ENCODE results near the gene SZT2.
"Not testable (repeated sequence)": the region's sequence is repeated elsewhere in the genome, so short reads cannot be mapped to it uniquely, and the experiment has no call there.

SZT2 gene

DNA sequence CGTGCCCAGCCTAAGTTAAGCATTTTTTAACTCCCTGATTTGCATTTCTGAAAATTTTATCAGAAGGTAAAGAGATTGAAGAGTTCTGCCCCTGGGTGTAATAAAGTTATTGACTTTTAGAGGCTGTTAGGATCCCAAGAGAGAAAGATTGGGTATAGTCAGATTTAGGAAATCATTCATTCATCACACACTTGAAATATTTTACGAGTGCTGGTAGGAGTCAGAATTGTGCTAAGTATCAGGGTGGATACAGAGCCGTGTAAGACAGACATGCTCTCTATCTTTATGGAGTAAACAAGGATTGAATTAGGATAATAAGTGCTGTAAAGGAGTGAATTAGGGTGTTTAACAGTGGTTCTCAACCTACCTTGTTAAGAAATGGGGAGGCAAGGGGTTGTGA lies 3.0 kb downstream of the SZT2 start:
- no peak for DNase-seq

DNA sequence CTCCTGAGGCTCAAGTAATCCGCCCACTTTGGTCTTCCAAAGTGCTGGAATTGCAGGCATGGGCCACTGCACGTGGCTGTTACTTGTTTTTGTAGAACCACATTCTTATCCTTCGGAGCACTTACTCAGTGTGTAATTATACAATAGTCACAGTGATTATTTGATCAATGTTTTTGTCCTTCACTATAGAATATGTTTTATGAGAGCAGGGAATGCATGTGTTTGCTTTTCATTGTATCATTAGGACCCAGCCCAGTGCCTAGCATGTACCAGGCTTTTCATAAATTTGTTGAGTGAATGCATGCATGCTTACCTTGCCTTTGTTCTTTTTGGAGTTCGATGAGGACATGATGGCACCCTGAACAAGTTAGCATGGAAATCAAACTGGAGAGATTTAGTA lies 5.8 kb downstream of the SZT2 start:
- DNase-seq, result no peak

GRCh38 chr1:43396059-43396458 lies 6.4 kb downstream of the SZT2 start:
- no peak for DNase-seq

GRCh38 chr1:43398227-43398626 lies 8.5 kb downstream of the SZT2 start:
- no peak for DNase-seq

GRCh38 chr1:43400441-43400840 lies 10.7 kb downstream of the SZT2 start:
- DNase-seq, result not testable (repeated sequence)

GRCh38 chr1:43402089-43402865 lies 12.6 kb downstream of the SZT2 start:
- DNase-seq, result no peak

DNA sequence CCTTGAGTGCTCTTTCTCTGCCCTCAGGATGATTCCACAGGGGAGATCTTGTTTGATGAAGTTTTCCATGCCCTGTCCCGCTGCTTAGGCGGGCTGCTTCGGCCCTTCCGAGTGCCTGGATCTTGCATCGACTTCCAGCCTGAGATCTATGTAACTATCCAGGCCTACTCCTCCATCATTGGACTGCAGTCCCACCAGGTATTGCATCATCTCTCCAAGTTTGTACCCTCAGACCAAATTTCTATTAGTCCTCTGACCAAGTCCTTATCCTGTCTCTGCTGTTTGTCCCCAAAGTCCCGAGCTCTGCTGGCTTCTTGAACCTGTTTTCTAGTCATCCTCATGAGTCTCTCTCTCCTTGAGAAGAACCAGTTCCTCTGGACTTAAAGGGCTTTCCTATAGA lies 14.7 kb downstream of the SZT2 start:
- DNase-seq, result no peak

- DNase-seq, result no peak
These were observed 15.6 kb downstream of the SZT2 start for GRCh38 chr1:43405219-43405875.

- DNase-seq, result no peak
These were observed 16.2 kb downstream of the SZT2 start for GRCh38 chr1:43405876-43406234.

GRCh38 chr1:43410571-43410970 lies 20.9 kb downstream of the SZT2 start:
- DNase-seq, result no peak

DNA sequence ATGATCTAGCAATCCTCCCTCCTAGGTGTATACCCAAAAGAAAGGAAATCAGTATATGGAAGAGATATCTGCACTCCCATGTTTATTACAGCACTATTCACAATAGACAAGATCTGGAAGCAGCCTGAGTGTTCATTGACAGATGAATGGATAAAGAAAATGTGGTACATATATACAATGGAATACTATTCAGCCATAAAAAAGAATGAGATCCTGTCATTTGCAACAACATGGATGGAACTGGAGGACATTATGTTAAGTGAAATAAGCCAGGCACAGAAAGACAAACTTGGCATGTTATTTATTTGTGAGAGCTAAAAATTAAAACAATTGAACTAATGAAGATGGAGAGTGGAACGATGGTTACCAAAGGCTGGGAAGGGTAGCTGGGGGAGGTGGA lies 23.7 kb downstream of the SZT2 start:
- not testable (repeated sequence) for DNase-seq

DNA sequence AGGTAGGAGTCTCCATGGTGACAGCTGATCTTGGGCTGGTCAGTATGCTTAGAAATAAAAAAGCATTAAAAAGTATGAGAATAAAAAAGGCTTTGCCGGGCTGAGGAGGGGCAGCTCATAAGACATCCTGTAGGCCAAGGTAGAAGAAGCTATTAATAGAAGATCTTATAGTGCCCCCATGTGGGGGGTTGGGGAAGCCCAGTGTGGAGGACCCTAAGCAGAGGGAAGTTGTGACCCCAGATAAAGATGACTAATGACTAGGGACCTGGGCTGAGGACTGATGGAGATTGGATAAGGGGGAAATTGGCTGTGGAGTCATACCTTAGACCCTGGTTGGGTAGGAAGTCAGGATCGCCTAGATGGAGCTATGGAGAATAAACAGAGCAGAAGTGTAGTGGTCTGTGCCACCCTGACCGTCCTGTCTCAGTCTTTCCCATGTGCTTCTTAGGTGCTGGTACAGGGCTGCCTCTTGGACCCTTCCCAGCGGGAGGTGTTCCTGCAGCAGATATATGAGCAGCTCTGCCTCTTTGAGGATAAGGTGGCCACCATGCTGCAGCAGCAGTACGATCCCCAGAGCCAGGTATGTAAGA lies 25.0 kb downstream of the SZT2 start:
- DNase-seq, result peak; percentile 77

DNA sequence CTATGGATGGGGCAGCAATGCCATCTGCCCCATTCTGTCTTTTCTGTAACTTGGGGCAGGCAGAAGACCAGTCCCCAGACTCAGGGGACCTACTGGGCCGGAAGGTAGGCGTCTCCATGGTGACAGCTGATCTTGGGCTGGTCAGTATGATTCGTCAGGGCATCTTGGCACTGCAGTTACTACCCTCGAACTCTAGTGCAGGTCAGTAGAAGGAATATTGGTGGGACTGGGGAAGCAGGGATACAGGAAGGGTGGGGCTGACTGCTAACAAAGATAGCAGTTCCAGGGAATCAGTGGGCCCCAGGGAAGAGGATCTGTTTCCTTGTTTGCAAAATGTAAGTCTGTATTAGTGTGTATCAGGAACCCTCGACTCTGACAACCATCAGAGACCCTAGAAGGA lies 26.2 kb downstream of the SZT2 start:
- no peak for DNase-seq

GRCh38 chr1:43418858-43419257 lies 29.2 kb downstream of the SZT2 start:
- no peak for DNase-seq

- no peak for DNase-seq
These were observed 30.1 kb downstream of the SZT2 start for GRCh38 chr1:43419627-43420425.

- no peak for DNase-seq
These were observed 31.2 kb downstream of the SZT2 start for GRCh38 chr1:43420874-43421273.

GRCh38 chr1:43421396-43421795 lies 31.7 kb downstream of the SZT2 start:
- no peak for DNase-seq

DNA sequence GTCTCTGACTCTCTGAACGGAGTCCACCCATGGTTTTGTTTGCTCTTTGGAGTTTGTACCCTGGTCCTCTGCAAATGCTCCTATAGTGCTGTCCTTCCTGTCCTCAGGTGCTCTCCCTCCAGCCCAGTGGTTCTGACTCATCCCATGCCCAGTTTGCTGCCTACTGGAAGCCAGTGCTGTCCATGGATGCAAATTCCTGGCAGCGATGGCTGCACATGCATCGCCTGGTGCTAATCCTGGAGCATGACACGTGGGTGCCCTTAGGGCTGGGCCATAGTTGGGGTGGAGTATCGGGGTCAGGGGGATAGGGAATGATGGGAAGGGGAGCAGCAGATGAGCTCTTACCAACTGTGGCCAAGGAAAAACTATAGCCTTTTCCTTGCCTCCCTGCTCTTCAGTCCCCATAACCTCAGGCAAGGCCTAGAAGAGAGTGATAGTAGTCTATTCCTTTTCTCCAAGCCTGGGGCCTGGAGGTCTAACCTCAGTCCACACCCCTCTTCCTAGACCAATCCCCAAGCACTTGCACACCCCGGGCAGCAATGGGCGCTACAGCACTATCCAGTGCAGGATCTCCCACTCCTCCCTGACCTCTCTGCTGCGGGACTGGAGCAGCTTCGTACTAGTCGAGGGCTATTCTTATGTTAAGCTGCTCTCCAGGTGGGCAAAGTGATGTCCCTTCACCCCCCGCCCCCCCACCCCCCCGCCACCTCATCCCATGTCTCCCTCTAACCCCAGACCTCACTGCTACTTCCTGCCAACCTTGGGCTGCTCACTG lies 32.5 kb downstream of the SZT2 start:
- no peak for DNase-seq

GRCh38 chr1:43422995-43423671 lies 33.4 kb downstream of the SZT2 start:
- no peak for DNase-seq

GRCh38 chr1:43423672-43424550 lies 34.2 kb downstream of the SZT2 start:
- peak; percentile 27 for DNase-seq

- no peak for DNase-seq
These were observed 35.3 kb downstream of the SZT2 start for GRCh38 chr1:43425045-43425444.
